Transverse colon (tissue), 4 donors: ENCODE data around the gene NDST4. TPM values are rescaled to one million over a fixed set of nuclear protein-coding genes. Genes with fewer than 3 reads are reported as not detected.

Source experiments
- DNase-seq: peaks from one replicate; pipeline ENCODE4 v3.0.0-alpha.2; 2019
- H3K27ac ChIP-seq, 4 donors: fragments of 200-600 bp; sonication (generic); 2 replicates each; pipeline ENCODE4 v1.5.1; 2016 to 2018; ENCODE audit warnings: inconsistent platforms in 4 of 4
- H3K27me3 ChIP-seq: fragments of 200-600 bp; sonication (generic); 2 replicates; pipeline ENCODE4 v1.5.1; 2017; ENCODE audit warnings: inconsistent platforms
- H3K36me3 ChIP-seq, 4 donors: fragments of 200-600 bp; sonication (generic); 2 replicates each; pipeline ENCODE4 v1.5.1; 2017 to 2019; ENCODE audit warnings: inconsistent platforms in 4 of 4
- H3K4me1 ChIP-seq, 4 donors: fragments of 200-600 bp; sonication (generic); 2 replicates each; pipeline ENCODE4 v1.5.1; 2017 to 2020; ENCODE audit warnings: inconsistent platforms in 4 of 4
- H3K4me3 ChIP-seq, 4 donors: fragments of 200-600 bp; sonication (generic); 1 replicate in 1 of 4; 2 replicates in 3 of 4; pipeline versions ENCODE4 v1.5.1 to v1.6.1; 2017 to 2019; ENCODE audit warnings: inconsistent platforms in 4 of 4
- H3K9me3 ChIP-seq, 2 donors: fragments of 200-600 bp; sonication (generic); 2 replicates each; pipeline ENCODE4 v1.5.1; 2017 to 2019; ENCODE audit warnings: inconsistent platforms in 2 of 2
- EP300 ChIP-seq: sonication (generic); formaldehyde crosslinking; IDR thresholded peaks from one replicate; pipeline ENCODE4 v1.6.1; 2017; ENCODE audit warnings: antibody characterized with exemption, low read depth
- POLR2A ChIP-seq: fragments of 450-650 bp; IDR thresholded peaks from one replicate; pipeline ENCODE4 v1.6.1; 2016; ENCODE audit warnings: antibody characterized with exemption, mild to moderate bottlenecking, moderate library complexity
- POLR2AphosphoS5 ChIP-seq, 3 donors: sonication (generic); formaldehyde crosslinking; IDR thresholded peaks; one replicate each; pipeline ENCODE4 v1.6.1; 2016; ENCODE audit warnings: antibody characterized with exemption in 3 of 3
- WGBS, 2 donors: methylation state at CpG; one replicate each; pipeline ENCODE4 v1.1.5; 2018; ENCODE audit warnings: low coverage in 1 of 2; 5-methylcytosine and 5-hydroxymethylcytosine counted together
- in situ Hi-C, 4 donors: fragments of 200-750 bp; cut with MboI; loops; one replicate each; pipeline versions ENCODE4 v1.15.0 to v1.15.1; 2017; ENCODE audit warnings: low sequenced_read_pairs in 3 of 4, low pct_ligation_motif_present in 1 of 4, low pct_unique_long_range_greater_than_20kb in 1 of 4
- intact Hi-C: fragments of 100-400 bp; cut with DNase I; formaldehyde crosslinking; loops from one replicate; pipeline ENCODE4 v1.15.1; 2023; ENCODE audit warnings: low total_unique reads
- total RNA-seq, 4 donors: library from RNA; depleted of rRNA; stranded (reverse); fragments of >200 nt; gene quantifications; one replicate each; pipeline ENCODE4 v1.1.0, GENCODE V29; 2016
- TF ChIP-seq, protein P1 (sequence below), 5 experiments: fragments of 200-600 bp in 3 of 5; fragments of 450-650 bp in 2 of 5; sonication (generic) in 3 of 5; IDR thresholded peaks; 1 replicate in 2 of 5; 2 replicates in 3 of 5; pipeline ENCODE4 v1.5.1; 2016 to 2017; ENCODE audit warnings: antibody characterized with exemption in 5 of 5, inconsistent platforms in 3 of 5, mild to moderate bottlenecking in 2 of 5, moderate library complexity in 1 of 5

NDST4 gene
- total RNA-seq, 4 donors from 2014 or later: 0.14 TPM; not detected in 3

DNA sequence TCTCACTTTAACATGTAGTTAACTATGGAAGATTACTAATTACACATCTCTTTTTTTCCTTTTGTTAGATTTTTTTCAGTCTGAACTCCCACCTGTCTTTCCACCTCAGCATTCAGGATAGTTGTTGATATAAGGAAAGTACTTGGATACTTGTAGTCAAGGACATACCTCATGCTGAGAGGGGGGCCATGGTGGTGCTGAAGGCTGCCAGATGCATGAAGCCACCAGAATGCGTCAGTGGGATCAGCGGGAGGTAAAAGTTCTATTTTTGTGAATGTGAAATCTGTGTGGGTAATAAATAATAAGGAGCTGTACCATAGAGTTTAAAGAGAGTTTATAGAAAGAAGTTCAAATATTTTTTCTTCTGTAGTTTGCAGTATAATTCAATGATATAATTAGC is 13.1 kb upstream of the NDST4 start:
- DNase-seq: no peak
- in situ Hi-C loops: no loop called here
- 63 to 73% methylated on average over 2 of the region's 2 CpGs for WGBS, 2 donors

DNA sequence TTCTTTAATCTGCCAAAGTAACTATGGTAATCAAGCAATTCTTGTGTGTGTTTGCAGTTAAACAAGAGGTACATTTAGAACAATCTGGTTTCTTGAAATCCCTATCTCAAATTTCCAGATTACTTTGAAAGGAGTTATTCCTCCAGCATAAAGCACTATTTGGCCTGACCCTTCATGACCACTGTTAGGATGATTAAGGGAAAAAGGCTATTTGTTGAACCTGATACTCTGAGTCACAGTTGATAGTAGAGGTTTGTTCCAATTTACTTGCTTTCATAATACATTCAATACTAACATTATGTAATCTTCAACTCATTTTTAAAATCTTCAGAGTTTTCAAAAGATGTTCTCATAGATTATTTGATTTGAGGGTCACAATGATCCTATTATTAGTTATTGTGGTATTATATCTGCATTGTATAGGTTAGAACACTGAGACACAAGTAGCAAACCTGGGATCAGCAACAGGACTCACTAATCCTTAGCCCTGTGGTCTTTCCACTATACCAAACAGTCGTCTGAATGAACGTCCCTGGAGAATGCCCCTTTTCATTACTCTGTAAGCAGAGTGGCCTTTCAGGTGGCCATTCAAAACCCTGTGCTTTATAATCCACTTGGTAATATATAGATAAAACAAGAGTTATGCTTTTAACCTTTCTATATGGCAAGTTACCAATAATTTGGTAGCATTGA is 8.1 kb upstream of the NDST4 start:
- H3K36me3 ChIP-seq: no peaks in the 10 kb centered on the region
- intact Hi-C loops (no loop called here), in situ Hi-C loops (loop anchor here in 1 of 4 donors (25.0 kb wide), 1 partner anchor 741 kb away; no protein-coding TSS in a partner anchor)
- no peaks in the 10 kb centered on the region for H3K9me3 ChIP-seq
- H3K27me3 ChIP-seq: no peaks in the 10 kb centered on the region
- no peaks in the 10 kb centered on the region for H3K4me1 ChIP-seq
- WGBS, 2 donors: 67 to 74% methylated on average over 2 of the region's 2 CpGs
- no peak for DNase-seq
- no peak overlapping the region for H3K27ac ChIP-seq
- no peak overlapping the region for H3K4me3 ChIP-seq
- TF ChIP-seq EP300 (no peak), POLR2AphosphoS5 (IDR thresholded peaks at IDR 0.05) (no peak), POLR2A (no peak)
- TF ChIP-seq, protein P1, sequence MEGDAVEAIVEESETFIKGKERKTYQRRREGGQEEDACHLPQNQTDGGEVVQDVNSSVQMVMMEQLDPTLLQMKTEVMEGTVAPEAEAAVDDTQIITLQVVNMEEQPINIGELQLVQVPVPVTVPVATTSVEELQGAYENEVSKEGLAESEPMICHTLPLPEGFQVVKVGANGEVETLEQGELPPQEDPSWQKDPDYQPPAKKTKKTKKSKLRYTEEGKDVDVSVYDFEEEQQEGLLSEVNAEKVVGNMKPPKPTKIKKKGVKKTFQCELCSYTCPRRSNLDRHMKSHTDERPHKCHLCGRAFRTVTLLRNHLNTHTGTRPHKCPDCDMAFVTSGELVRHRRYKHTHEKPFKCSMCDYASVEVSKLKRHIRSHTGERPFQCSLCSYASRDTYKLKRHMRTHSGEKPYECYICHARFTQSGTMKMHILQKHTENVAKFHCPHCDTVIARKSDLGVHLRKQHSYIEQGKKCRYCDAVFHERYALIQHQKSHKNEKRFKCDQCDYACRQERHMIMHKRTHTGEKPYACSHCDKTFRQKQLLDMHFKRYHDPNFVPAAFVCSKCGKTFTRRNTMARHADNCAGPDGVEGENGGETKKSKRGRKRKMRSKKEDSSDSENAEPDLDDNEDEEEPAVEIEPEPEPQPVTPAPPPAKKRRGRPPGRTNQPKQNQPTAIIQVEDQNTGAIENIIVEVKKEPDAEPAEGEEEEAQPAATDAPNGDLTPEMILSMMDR (IDR thresholded peaks at IDR 0.05): no peak

More for the DNA sequence above, 13.1 kb upstream of the NDST4 start:
- H3K4me3 ChIP-seq: no peak overlapping the region
- no peak for TF ChIP-seq POLR2A
- TF ChIP-seq POLR2AphosphoS5 (IDR thresholded peaks at IDR 0.05): no peak
- no peak for TF ChIP-seq EP300
- TF ChIP-seq, protein P1 (IDR thresholded peaks at IDR 0.05): no peak
- intact Hi-C loops: no loop called here
- no peaks in the 10 kb centered on the region for H3K9me3 ChIP-seq
- H3K27ac ChIP-seq: no peak overlapping the region
- no peaks in the 10 kb centered on the region for H3K27me3 ChIP-seq
- H3K36me3 ChIP-seq: no peaks in the 10 kb centered on the region
- no peaks in the 10 kb centered on the region for H3K4me1 ChIP-seq

DNA sequence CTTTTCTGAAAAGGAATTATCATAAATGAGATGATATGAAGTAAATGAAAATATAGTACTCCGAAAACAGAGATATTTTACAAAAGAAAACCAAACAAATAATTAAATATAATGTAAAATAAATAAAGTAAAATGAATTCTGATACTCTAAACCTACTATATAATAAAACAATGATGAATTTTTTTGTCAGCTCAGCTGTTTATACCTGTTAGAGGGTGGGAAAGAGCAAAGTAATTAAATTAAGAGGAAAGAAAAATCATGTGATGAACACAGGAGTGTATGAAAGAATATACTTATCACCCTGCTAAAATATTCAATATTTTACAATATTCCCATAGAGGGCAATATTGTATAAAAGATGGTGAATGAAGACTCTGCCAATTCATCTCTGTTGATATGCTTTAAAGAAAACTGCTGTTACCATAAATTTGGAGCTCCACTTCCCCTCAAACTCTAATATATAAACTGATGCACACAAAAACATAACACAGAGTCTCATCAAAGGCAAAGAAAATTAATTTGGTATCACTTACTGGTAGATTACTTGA is 6.5 kb upstream of the NDST4 start:
- intact Hi-C loops: no loop called here
- no peak overlapping the region for H3K4me3 ChIP-seq
- 52 to 69% methylated on average over 1 of the region's 1 CpG for WGBS, 2 donors

GRCh38 chr4:115117651-115118050 is 4.2 kb upstream of the NDST4 start:
- no peaks in the 10 kb centered on the region for H3K27me3 ChIP-seq
- DNase-seq: no peak
- H3K27ac ChIP-seq: no peak overlapping the region
- no peaks in the 10 kb centered on the region for H3K36me3 ChIP-seq
- no peaks in the 10 kb centered on the region for H3K9me3 ChIP-seq
- TF ChIP-seq POLR2A: no peak
- no peak for TF ChIP-seq EP300
- TF ChIP-seq POLR2AphosphoS5 (IDR thresholded peaks at IDR 0.05): no peak
- TF ChIP-seq, protein P1 (IDR thresholded peaks at IDR 0.05): no peak
- peaks cover 0 to 8% (median 0%) of the 10 kb centered on the region in 4 donors for H3K4me1 ChIP-seq
- intact Hi-C loops: no loop called here
- H3K4me3 ChIP-seq: no peak overlapping the region
- in situ Hi-C loops: loop anchor here in 1 of 4 donors (25.0 kb wide), 1 partner anchor 745 kb away; no protein-coding TSS in a partner anchor
- WGBS, 2 donors: 75 to 82% methylated on average over 3 of the region's 3 CpGs

More for the DNA sequence above, 6.5 kb upstream of the NDST4 start:
- no peaks in the 10 kb centered on the region for H3K27me3 ChIP-seq
- H3K9me3 ChIP-seq: no peaks in the 10 kb centered on the region
- H3K27ac ChIP-seq: no peak overlapping the region
- in situ Hi-C loops: loop anchor here in 1 of 4 donors (25.0 kb wide), 1 partner anchor 742 kb away; no protein-coding TSS in a partner anchor
- TF ChIP-seq, protein P1 (IDR thresholded peaks at IDR 0.05): peak in 1 of 5 experiments; percentile 11
- TF ChIP-seq POLR2AphosphoS5 (IDR thresholded peaks at IDR 0.05) (no peak), EP300 (no peak)
- DNase-seq: no peak
- no peaks in the 10 kb centered on the region for H3K4me1 ChIP-seq
- H3K36me3 ChIP-seq: no peaks in the 10 kb centered on the region
